Calu3 (cell line): Measurements from ENCODE around the gene NTF4. TPM values are rescaled to one million over a fixed set of nuclear protein-coding genes. Genes with fewer than 3 reads are reported as not detected.
A peak's percentile ranks its signal among the peaks of the same experiment; 100 is the strongest.

Experiments used
- Bru-seq: library from RNA; stranded (reverse); fragments of 400-500 nt; gene quantifications from one replicate; lab custom pipeline; 2021; lab: Mats Ljungman, UMichigan
- BruChase-seq, 2 experiments: library from RNA; stranded (reverse); fragments of 400-500 nt; gene quantifications; one replicate each; lab custom pipeline; 2021; lab: Mats Ljungman, UMichigan
- BruUV-seq: library from RNA; stranded (reverse); fragments of 400-500 nt; replicated peaks from 2 replicates; lab custom pipeline; 2021; lab: Mats Ljungman, UMichigan
- CTCF ChIA-PET: fragments of 300-600 bp; sonication (Branson Sonifier 250); formaldehyde crosslinking; loops from one replicate; lab custom pipeline; 2022; ENCODE audit warnings: antibody characterized with exemption; lab: Charles Lee
- DNase-seq: peaks from one replicate; pipeline ENCODE4 v3.0.0; 2022
- H3K27ac Mint-ChIP-seq: one replicate; pipeline ENCODE4 v1.8.0; 2022; ENCODE audit warnings: mixed read lengths; ENCODE audit not compliant: unreplicated experiment
- H3K27me3 Mint-ChIP-seq: one replicate; pipeline ENCODE4 v1.8.0; 2022; ENCODE audit warnings: mixed read lengths; ENCODE audit not compliant: unreplicated experiment
- H3K36me3 Mint-ChIP-seq: one replicate; pipeline ENCODE4 v1.8.0; 2022; ENCODE audit warnings: mild to moderate bottlenecking, moderate library complexity, mixed read lengths; ENCODE audit not compliant: insufficient read depth, unreplicated experiment
- H3K4me1 Mint-ChIP-seq: one replicate; pipeline ENCODE4 v1.8.0; 2022; ENCODE audit warnings: mild to moderate bottlenecking, low read depth, mixed read lengths; ENCODE audit not compliant: unreplicated experiment
- H3K4me3 Mint-ChIP-seq: one replicate; pipeline ENCODE4 v1.8.0; 2022; ENCODE audit warnings: mild to moderate bottlenecking, low read depth, moderate library complexity, mixed read lengths; ENCODE audit not compliant: unreplicated experiment
- H3K9me3 Mint-ChIP-seq: one replicate; pipeline ENCODE4 v1.8.0; 2022; ENCODE audit warnings: low read depth, mixed read lengths; ENCODE audit not compliant: unreplicated experiment
- intact Hi-C: fragments of 100-400 bp; cut with micrococcal nuclease; formaldehyde crosslinking; loops from one replicate; pipeline ENCODE4 v1.10.0; 2022; ENCODE audit not compliant: unreplicated experiment
- long read RNA-seq: library from polyadenylated mRNA; stranded (forward); transcript quantifications from one replicate; pipeline ENCODE4 v2.0.0, GENCODE V29; 2022
- total RNA-seq: library from RNA; stranded (reverse); gene quantifications from 2 replicates; pipeline ENCODE4 v1.2.3, GENCODE V29; 2022
- TF ChIP-seq, protein P1 (sequence below): fragments of 200-600 bp; IDR thresholded peaks from one replicate; pipeline ENCODE4 v1.8.0; 2022; ENCODE audit warnings: antibody characterized with exemption; ENCODE audit not compliant: unreplicated experiment

NTF4 gene, protein sequence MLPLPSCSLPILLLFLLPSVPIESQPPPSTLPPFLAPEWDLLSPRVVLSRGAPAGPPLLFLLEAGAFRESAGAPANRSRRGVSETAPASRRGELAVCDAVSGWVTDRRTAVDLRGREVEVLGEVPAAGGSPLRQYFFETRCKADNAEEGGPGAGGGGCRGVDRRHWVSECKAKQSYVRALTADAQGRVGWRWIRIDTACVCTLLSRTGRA
- total RNA-seq (0.69 and 0.83 TPM in 2 replicates), Bru-seq, nascent RNA (percentile 26 among the genes with signal in this experiment), BruChase-seq, experiment 1, labeled RNA remaining after a 6-hour chase (not detected), BruChase-seq, experiment 2, labeled RNA remaining after a 2-hour chase (not detected)
- long read RNA-seq, result 0 reads

DNA sequence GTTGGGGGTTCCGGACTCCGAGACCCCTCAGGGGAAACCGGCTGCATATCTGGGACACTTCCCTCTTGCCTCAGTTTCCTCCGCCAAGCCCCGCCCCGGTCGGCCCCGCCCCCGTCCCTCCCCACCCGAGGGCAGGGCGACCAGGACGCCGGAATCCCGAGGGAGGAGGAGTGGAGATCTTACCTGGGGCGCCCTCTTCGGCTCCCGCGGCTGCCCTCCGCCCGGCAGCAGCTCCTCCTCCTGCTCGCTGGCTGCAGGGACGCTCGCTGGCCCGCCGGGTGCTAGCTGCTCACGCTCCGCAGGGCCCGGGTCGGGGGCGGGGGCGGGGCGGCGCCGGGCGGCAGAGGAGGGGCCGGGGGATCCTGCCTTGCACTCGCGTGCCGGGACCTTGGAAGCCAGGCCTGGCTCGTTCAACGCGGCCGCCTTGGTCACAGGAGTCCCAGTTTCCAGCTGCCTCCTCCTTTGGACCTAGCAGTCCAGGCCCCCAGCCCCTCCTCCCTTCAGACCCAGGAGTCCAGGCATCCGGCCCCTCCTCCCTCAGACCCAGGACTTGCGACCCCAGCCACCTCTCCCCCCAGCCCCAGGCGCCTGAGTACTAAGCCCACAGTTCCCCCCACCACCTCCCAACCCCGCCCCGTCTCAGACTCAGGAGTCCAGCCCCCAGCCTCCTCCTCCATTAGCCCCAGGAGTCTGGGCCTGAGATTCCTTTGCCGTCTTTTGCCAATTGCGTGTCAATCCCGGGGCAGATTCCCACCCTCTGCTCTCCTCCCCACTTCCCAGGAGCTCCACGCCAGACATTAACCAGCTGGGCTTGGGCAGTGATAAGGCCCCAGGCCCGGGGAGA lies at the start of gene NTF4:
TSS of gene NTF4 (minus strand) at position 51 of the 844 bp plus-strand sequence. CDS start 2,821 bp downstream, outside the sequence.
- TF ChIP-seq, protein P1, sequence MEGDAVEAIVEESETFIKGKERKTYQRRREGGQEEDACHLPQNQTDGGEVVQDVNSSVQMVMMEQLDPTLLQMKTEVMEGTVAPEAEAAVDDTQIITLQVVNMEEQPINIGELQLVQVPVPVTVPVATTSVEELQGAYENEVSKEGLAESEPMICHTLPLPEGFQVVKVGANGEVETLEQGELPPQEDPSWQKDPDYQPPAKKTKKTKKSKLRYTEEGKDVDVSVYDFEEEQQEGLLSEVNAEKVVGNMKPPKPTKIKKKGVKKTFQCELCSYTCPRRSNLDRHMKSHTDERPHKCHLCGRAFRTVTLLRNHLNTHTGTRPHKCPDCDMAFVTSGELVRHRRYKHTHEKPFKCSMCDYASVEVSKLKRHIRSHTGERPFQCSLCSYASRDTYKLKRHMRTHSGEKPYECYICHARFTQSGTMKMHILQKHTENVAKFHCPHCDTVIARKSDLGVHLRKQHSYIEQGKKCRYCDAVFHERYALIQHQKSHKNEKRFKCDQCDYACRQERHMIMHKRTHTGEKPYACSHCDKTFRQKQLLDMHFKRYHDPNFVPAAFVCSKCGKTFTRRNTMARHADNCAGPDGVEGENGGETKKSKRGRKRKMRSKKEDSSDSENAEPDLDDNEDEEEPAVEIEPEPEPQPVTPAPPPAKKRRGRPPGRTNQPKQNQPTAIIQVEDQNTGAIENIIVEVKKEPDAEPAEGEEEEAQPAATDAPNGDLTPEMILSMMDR, result no peak
- BruUV-seq, result no TSS peak
- Mint-ChIP-seq H3K4me3 (peak within 1 kb of the TSS; percentile 29), H3K4me1 (peaks cover 9% of the 10 kb centered on the region), H3K36me3 (peaks cover 16% of the 10 kb centered on the region), H3K27ac (no peak within 1 kb of the TSS), H3K9me3 (peaks cover 3% of the 10 kb centered on the region), H3K27me3 (peaks cover 51% of the 10 kb centered on the region)
- CTCF ChIA-PET, result interaction anchor here (0.6 to 1.8 kb wide), 4 partner anchors 8 to 282 kb away, joined by 3 to 10 read pairs (median 8); partner anchors contain the start of genes GYS1 and RUVBL2
- peak; percentile 66 for DNase-seq
- intact Hi-C loops, result no loop called here

DNA sequence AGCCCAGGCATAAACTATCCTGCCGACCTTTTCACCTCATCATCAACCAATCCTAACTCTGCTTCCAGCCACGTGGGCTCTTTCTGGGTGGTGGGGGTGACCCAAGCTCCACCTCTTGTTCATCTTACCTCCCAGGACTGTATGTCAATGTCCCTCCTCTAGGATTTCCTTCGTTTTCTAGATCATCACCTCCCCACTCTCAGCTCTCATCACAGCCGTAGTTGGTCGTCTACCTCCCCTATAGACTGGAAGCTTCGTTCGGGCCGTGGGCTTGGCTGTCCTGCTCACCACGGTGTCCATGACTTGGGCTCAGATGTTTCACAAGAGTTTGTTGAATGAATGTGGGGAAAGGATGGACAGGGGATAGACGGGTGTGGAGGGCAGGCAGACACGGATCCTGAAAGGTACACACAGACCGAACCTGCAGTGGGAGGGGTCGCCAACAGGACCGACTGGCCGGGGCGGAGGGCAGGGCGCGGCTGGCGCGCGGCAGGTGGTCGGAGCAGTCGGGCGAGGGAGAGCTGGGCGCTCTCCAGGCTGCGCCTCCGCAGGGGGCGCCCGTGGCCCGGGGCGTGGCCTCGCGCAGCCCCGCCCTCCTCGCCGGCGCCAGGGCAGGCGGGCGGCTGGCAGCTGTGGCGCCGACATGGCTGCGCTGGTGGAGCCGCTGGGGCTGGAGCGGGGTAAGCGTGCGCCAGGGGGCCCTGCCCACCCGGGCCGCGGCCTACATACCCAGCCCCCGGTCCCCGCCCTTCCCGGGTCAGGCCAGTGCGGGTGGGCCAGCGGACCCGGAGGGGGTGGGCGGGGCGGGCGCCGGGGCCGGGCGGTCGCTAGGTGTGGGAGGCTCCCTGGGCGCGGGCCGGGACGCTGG lies 49.4 kb upstream of the NTF4 start, which contains the start of gene LIN7B:
TSS of gene LIN7B (plus strand) at position 609 of the 868 bp plus-strand sequence. CDS start at position 644, 35 bp downstream.
- TF ChIP-seq, protein P1, result peak; percentile 73
- Mint-ChIP-seq H3K4me1 (peaks cover 36% of the 10 kb centered on the region), H3K27ac (peak within 1 kb of the TSS; percentile 37), H3K27me3 (no peaks in the 10 kb centered on the region), H3K36me3 (peaks cover 40% of the 10 kb centered on the region), H3K4me3 (peak within 1 kb of the TSS; percentile 74), H3K9me3 (no peaks in the 10 kb centered on the region)
- BruUV-seq, result no TSS peak
- intact Hi-C loops, result no loop called here
- peak; percentile 91 for DNase-seq
- CTCF ChIA-PET, result interaction anchor here (0.9 to 2.2 kb wide), 8 partner anchors 14 to 121 kb away, joined by 3 to 27 read pairs (median 8); partner anchors contain the start of genes GYS1 and RUVBL2

DNA sequence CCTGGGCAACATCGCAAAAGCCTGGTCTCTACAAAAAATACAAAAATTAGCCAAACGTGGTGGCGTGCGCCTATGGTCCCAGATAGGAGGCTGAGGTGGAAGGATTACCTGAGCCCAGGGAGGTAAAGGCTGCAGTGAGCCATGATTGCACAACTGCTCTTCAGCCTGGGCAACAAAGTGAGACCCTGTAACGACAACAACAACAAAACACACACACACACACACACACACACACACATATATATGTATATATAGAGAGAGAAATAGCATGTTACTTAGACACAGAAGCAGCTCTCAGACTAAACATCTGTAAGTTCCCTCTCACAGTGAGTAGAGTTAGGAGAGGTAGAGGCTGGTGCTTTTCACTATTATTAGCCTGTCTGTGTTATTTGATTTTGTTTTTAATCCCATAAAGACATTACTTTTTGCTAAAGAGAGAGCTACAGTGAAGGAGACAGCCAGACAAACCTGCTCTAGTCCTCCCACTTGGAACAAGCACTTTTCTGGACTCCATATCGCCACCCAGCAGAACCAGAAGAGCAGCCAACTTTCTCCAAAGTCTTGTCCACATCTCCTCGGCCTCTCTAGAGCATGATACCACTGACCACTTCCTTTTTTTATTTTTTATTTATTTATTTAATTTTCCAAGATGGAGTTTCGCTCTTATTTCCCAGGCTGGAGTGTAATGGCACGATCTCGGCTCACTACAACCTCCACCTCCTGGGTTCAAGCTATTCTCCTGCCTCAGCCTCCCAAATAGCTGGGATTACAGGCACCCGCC lies 46.8 kb upstream of the NTF4 start:
- BruUV-seq, result no TSS peak
- Mint-ChIP-seq H3K9me3 (no peaks in the 10 kb centered on the region), H3K4me3 (no peak overlapping the region), H3K4me1 (peaks cover 16% of the 10 kb centered on the region), H3K27ac (no peak overlapping the region), H3K36me3 (peaks cover 52% of the 10 kb centered on the region), H3K27me3 (no peaks in the 10 kb centered on the region)
- TF ChIP-seq, protein P1, result no peak
- DNase-seq, result no peak
- intact Hi-C loops, result no loop called here
- CTCF ChIA-PET, result interaction anchor here (0.6 kb wide), 1 partner anchor 11 kb away, joined by 11 read pairs; no protein-coding TSS in a partner anchor
